HG02970 (cell line): ENCODE measurements around the gene SMARCB1.

Experiments used
- ATAC-seq: cut with Tn5 transposase; IDR thresholded peaks from one replicate; pipeline ENCODE4 v1.9.1; 2021; ENCODE audit warnings: mild to moderate bottlenecking, moderate library complexity, moderate number of reproducible peaks; ENCODE audit not compliant: unreplicated experiment, low FRiP score

Gene SMARCB1

GRCh38 chr22:23828800-23829680 is 42.3 kb downstream of the SMARCB1 start:
- no peak for ATAC-seq

GRCh38 chr22:23829845-23830372 is 43.1 kb downstream of the SMARCB1 start:
- no peak for ATAC-seq

- ATAC-seq, result no peak
Measured at GRCh38 chr22:23831261-23831660, 44.5 kb downstream of the SMARCB1 start.

GRCh38 chr22:23831781-23832180 is 45.0 kb downstream of the SMARCB1 start:
- no peak for ATAC-seq

- no peak for ATAC-seq
Measured at GRCh38 chr22:23832226-23833016, 45.7 kb downstream of the SMARCB1 start.

GRCh38 chr22:23833017-23833751 is 46.4 kb downstream of the SMARCB1 start:
- no peak for ATAC-seq

GRCh38 chr22:23833911-23834317 is 47.1 kb downstream of the SMARCB1 start:
- ATAC-seq, result no peak

- no peak for ATAC-seq
Measured at GRCh38 chr22:23834406-23834792, 47.6 kb downstream of the SMARCB1 start.

- ATAC-seq, result no peak
Measured at GRCh38 chr22:23834793-23835483, 48.2 kb downstream of the SMARCB1 start.

GRCh38 chr22:23835484-23836144 is 48.8 kb downstream of the SMARCB1 start:
- ATAC-seq, result no peak

GRCh38 chr22:23836281-23836680 is 49.5 kb downstream of the SMARCB1 start:
- no peak for ATAC-seq

- ATAC-seq, result no peak
Measured at GRCh38 chr22:23836692-23837495, 50.1 kb downstream of the SMARCB1 start.

GRCh38 chr22:23837496-23837859 is 50.7 kb downstream of the SMARCB1 start:
- no peak for ATAC-seq

- ATAC-seq, result no peak
Measured at GRCh38 chr22:23837911-23838680, 51.3 kb downstream of the SMARCB1 start.

GRCh38 chr22:23838681-23839468 is 52.1 kb downstream of the SMARCB1 start, which contains the start of gene DERL3:
Gene DERL3, minus strand, starts transcription at chr22:23839006. Its CDS starts 19 bp downstream, at chr22:23838987.
- peak; percentile 81 for ATAC-seq

GRCh38 chr22:23840026-23840425 is 53.3 kb downstream of the SMARCB1 start:
- ATAC-seq, result no peak

- no peak for ATAC-seq
Measured at GRCh38 chr22:23841292-23841691, 54.5 kb downstream of the SMARCB1 start.
